Caco-2 (cell line): ENCODE results near the gene VAX1. TPM values are rescaled to one million over a fixed set of nuclear protein-coding genes. Genes with fewer than 3 reads are reported as not detected.

Source experiments
- BruUV-seq: library from RNA; stranded (reverse); fragments of 400-500 nt; replicated peaks from 2 replicates; lab custom pipeline; 2021; lab: Mats Ljungman, UMichigan
- CTCF ChIA-PET: fragments of 300-600 bp; sonication (Branson Sonifier 250); formaldehyde crosslinking; loops from one replicate; lab custom pipeline; 2022; ENCODE audit warnings: antibody characterized with exemption; lab: Charles Lee
- POLR2A ChIA-PET: fragments of 300-600 bp; sonication (Branson Sonifier 250); formaldehyde crosslinking; loops from one replicate; lab custom pipeline; 2022; ENCODE audit warnings: antibody characterized with exemption; lab: Charles Lee
- DNase-seq, 2 experiments: peaks; one replicate each; pipeline versions ENCODE4 v3.0.0 to v3.0.0-alpha.2; 2020 to 2022
- H3K27me3 ChIP-seq: replicated peaks from 2 replicates; pipeline ENCODE4 v1.6.0; 2011; ENCODE audit warnings: low read length; ENCODE audit not compliant: control insufficient read depth, insufficient read depth
- H3K36me3 ChIP-seq: 2 replicates; pipeline ENCODE4 v1.5.1; 2011; ENCODE audit warnings: low read length; ENCODE audit not compliant: control insufficient read depth, insufficient read depth
- H3K4me1 ChIP-seq: fragments of 250-450 bp; sonication (Bioruptor Pico); 2 replicates; pipeline ENCODE4 v1.5.1; 2020; ENCODE audit warnings: mild to moderate bottlenecking
- H3K4me3 ChIP-seq: 2 replicates; pipeline ENCODE4 v1.5.1; 2011; ENCODE audit warnings: low read depth, mild to moderate bottlenecking, control low read depth, low read length
- H3K9me3 ChIP-seq: fragments of 250-450 bp; sonication (Bioruptor Pico); 2 replicates; pipeline ENCODE4 v1.5.1; 2020; ENCODE audit warnings: mild to moderate bottlenecking, moderate library complexity
- H3K27ac Mint-ChIP-seq: one replicate; pipeline ENCODE4 v1.8.0; 2022; ENCODE audit warnings: mixed read lengths; ENCODE audit not compliant: unreplicated experiment
- H3K27me3 Mint-ChIP-seq: one replicate; pipeline ENCODE4 v1.8.0; 2022; ENCODE audit warnings: mixed read lengths; ENCODE audit not compliant: insufficient read depth, unreplicated experiment
- H3K36me3 Mint-ChIP-seq: one replicate; pipeline ENCODE4 v1.8.0; 2022; ENCODE audit warnings: mild to moderate bottlenecking, mixed read lengths; ENCODE audit not compliant: insufficient read depth, unreplicated experiment
- H3K4me1 Mint-ChIP-seq: one replicate; pipeline ENCODE4 v1.8.0; 2022; ENCODE audit warnings: low read depth, mixed read lengths; ENCODE audit not compliant: unreplicated experiment
- H3K4me3 Mint-ChIP-seq: one replicate; pipeline ENCODE4 v1.8.0; 2022; ENCODE audit warnings: mild to moderate bottlenecking, moderate library complexity, mixed read lengths; ENCODE audit not compliant: unreplicated experiment
- H3K9me3 Mint-ChIP-seq: one replicate; pipeline ENCODE4 v1.8.0; 2022; ENCODE audit warnings: mixed read lengths; ENCODE audit not compliant: unreplicated experiment
- intact Hi-C: fragments of 100-400 bp; cut with micrococcal nuclease; formaldehyde crosslinking; loops from one replicate; pipeline ENCODE4 v1.10.0; 2022; ENCODE audit not compliant: unreplicated experiment
- total RNA-seq: library from RNA; stranded (reverse); gene quantifications from 2 replicates; pipeline ENCODE4 v1.2.3, GENCODE V29; 2022
- TF ChIP-seq, protein P1 (sequence below), 2 experiments: fragments of 200-600 bp in 1 of 2; IDR thresholded peaks; 1 replicate in 1 of 2; 2 replicates in 1 of 2; pipeline versions ENCODE4 v1.5.1 to v1.8.0; 2011 to 2022; ENCODE audit warnings: antibody characterized with exemption in 1 of 2, control low read depth in 1 of 2, inconsistent platforms in 1 of 2, low read depth in 1 of 2, low read length in 1 of 2, mild to moderate bottlenecking in 1 of 2, moderate library complexity in 1 of 2; ENCODE audit not compliant: insufficient read depth in 1 of 2, severe bottlenecking in 1 of 2, unreplicated experiment in 1 of 2

VAX1 gene
- total RNA-seq, 1 experiment from 2014 or later, result not detected

DNA sequence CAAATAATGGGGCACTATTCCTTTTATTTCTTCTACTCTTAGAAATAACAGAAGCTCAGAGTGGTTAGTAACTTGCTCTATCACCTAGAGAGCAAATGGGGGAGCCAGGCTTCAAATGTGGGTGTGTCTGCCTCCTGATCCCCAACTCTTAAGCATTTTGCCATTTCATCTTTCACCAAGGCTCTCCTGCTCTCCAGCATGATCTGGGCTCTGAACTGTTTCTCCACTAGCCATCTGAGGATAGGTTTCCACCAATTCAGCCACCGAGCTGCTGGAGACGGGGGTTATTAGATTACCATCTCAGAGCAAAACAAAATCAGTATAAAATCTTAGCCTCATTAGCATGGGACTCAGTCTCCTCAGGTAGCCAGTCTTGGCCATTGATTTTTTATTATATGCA, 20.2 kb upstream of the VAX1 start:
- Mint-ChIP-seq H3K4me1 (no peaks in the 10 kb centered on the region), H3K36me3 (no peaks in the 10 kb centered on the region), H3K27me3 (peaks cover 50% of the 10 kb centered on the region), H3K4me3 (no peak overlapping the region), H3K27ac (no peak overlapping the region), H3K9me3 (no peaks in the 10 kb centered on the region)
- BruUV-seq, result no TSS peak
- intact Hi-C loops, result no loop called here
- H3K36me3 ChIP-seq, result no peaks in the 10 kb centered on the region
- H3K4me3 ChIP-seq, result no peak overlapping the region
- H3K27me3 ChIP-seq, result peaks cover 5% of the 10 kb centered on the region
- H3K9me3 ChIP-seq, result no peaks in the 10 kb centered on the region
- DNase-seq, result no peak
- POLR2A ChIA-PET, result no interaction called here
- TF ChIP-seq, protein P1, sequence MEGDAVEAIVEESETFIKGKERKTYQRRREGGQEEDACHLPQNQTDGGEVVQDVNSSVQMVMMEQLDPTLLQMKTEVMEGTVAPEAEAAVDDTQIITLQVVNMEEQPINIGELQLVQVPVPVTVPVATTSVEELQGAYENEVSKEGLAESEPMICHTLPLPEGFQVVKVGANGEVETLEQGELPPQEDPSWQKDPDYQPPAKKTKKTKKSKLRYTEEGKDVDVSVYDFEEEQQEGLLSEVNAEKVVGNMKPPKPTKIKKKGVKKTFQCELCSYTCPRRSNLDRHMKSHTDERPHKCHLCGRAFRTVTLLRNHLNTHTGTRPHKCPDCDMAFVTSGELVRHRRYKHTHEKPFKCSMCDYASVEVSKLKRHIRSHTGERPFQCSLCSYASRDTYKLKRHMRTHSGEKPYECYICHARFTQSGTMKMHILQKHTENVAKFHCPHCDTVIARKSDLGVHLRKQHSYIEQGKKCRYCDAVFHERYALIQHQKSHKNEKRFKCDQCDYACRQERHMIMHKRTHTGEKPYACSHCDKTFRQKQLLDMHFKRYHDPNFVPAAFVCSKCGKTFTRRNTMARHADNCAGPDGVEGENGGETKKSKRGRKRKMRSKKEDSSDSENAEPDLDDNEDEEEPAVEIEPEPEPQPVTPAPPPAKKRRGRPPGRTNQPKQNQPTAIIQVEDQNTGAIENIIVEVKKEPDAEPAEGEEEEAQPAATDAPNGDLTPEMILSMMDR (IDR thresholded peaks at IDR 0.05; ENCODE audit: insufficient read depth in 1 of 2, low read depth in 1 of 2, low read length in 1 of 2, severe bottlenecking in 1 of 2, unreplicated experiment in 1 of 2), result no peak
- H3K4me1 ChIP-seq, result peaks cover 6% of the 10 kb centered on the region; the same call in 1 of the 2 replicates
- CTCF ChIA-PET, result interaction anchor here (0.8 kb wide), 1 partner anchor 46 kb away, joined by 3 read pairs; no protein-coding TSS in a partner anchor

DNA sequence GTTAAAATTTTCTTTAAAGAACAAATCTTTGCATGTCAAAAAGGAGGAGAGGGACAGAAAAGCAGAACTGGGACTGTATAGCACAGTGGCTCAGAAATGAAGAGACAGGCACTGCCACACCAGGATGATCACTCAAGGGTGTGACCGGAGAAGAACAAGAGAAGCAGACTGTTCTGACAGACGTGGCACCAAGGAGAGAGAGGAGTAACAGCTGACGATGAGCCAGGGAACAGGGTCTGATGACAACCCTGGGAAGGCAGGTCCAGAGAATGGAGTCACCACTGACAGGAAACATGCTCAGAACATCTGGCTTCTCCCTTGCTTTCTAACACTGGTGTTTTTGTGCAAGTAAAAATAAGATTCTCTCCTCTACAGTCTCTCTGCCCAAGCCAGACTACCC, 14.6 kb upstream of the VAX1 start:
- no peaks in the 10 kb centered on the region for H3K36me3 ChIP-seq
- H3K36me3 Mint-ChIP-seq, result no peaks in the 10 kb centered on the region
- TF ChIP-seq, protein P1 (IDR thresholded peaks at IDR 0.05; ENCODE audit: insufficient read depth in 1 of 2, low read depth in 1 of 2, low read length in 1 of 2, severe bottlenecking in 1 of 2, unreplicated experiment in 1 of 2), result no peak
- peaks cover 28% of the 10 kb centered on the region for H3K27me3 Mint-ChIP-seq
- no TSS peak for BruUV-seq
- no peaks in the 10 kb centered on the region for H3K4me1 ChIP-seq
- DNase-seq, result no peak
- intact Hi-C loops, result no loop called here
- no peaks in the 10 kb centered on the region for H3K9me3 ChIP-seq
- ChIA-PET CTCF (no interaction called here), POLR2A (no interaction called here)
- no peaks in the 10 kb centered on the region for H3K4me1 Mint-ChIP-seq
- no peak overlapping the region for H3K27ac Mint-ChIP-seq
- H3K4me3 ChIP-seq, result no peak overlapping the region
- H3K4me3 Mint-ChIP-seq, result no peak overlapping the region
- no peaks in the 10 kb centered on the region for H3K9me3 Mint-ChIP-seq
- H3K27me3 ChIP-seq, result no peaks in the 10 kb centered on the region

DNA sequence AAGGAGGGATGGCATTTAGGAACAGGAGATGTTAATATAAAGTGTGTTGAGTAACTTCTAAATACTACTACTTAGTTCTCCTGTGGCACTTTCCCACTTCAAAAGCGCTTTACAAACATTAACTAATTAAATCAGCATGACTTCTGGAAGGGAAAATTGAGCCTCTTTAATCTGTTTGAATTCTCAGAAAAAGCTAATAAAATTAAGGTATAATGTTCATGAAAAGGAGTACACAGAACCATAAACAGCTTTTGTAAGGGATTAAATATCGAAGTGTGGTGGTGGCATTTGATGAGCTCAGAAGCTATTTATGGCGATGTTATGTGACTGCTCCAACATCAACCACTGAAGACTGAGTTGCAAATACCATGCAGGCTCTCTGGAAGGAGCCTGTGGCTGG, 10.2 kb upstream of the VAX1 start:
- no peaks in the 10 kb centered on the region for H3K36me3 ChIP-seq
- Mint-ChIP-seq H3K9me3 (no peaks in the 10 kb centered on the region), H3K4me3 (no peak overlapping the region), H3K27ac (no peak overlapping the region), H3K36me3 (no peaks in the 10 kb centered on the region), H3K27me3 (peaks cover 10% of the 10 kb centered on the region), H3K4me1 (no peaks in the 10 kb centered on the region)
- CTCF ChIA-PET, result interaction anchor here (1.3 kb wide), 1 partner anchor 26 kb away, joined by 6 read pairs; no protein-coding TSS in a partner anchor
- intact Hi-C loops, result no loop called here
- H3K9me3 ChIP-seq, result peaks cover 12% of the 10 kb centered on the region
- no peak overlapping the region for H3K4me3 ChIP-seq
- no peaks in the 10 kb centered on the region for H3K4me1 ChIP-seq
- POLR2A ChIA-PET, result no interaction called here
- no peaks in the 10 kb centered on the region for H3K27me3 ChIP-seq
- TF ChIP-seq, protein P1 (IDR thresholded peaks at IDR 0.05; ENCODE audit: insufficient read depth in 1 of 2, low read depth in 1 of 2, low read length in 1 of 2, severe bottlenecking in 1 of 2, unreplicated experiment in 1 of 2), result no peak
- DNase-seq, result no peak
- BruUV-seq, result no TSS peak
